Measurements from ENCODE around the gene TMEM114. TPM values are rescaled to one million over a fixed set of nuclear protein-coding genes. Genes with fewer than 3 reads are reported as not detected.

TMEM114 gene
- total and polyA plus RNA-seq, 2 experiments from 2014 or later, result not detected

- WGBS, 2 experiments (ENCODE audit: low coverage in 1 of 2, low lambda C conversion rate in 2 of 2, missing lambda C conversion rate in 2 of 2), result 6 to 12% methylated on average over 11 of the region's 11 CpGs
- H3K4me2 ChIP-seq (ENCODE audit: unreplicated experiment), result no peak overlapping the region
- H3K4me1 ChIP-seq (ENCODE audit: insufficient read depth), result no peaks in the 10 kb centered on the region
- H3K4me3 ChIP-seq, result no peak overlapping the region
- no peaks in the 10 kb centered on the region for H3F3A ChIP-seq (ENCODE audit: insufficient read depth)
- no peak overlapping the region for H2AFZ ChIP-seq
- H3K36me3 ChIP-seq (ENCODE audit: low read depth), result no peaks in the 10 kb centered on the region
- H3K9me2 ChIP-seq (ENCODE audit: insufficient read depth), result no peaks in the 10 kb centered on the region
- H3K79me2 ChIP-seq (ENCODE audit: insufficient read depth), result no peaks in the 10 kb centered on the region
- DNase-seq, result no peak
- no peaks in the 10 kb centered on the region for H4K20me1 ChIP-seq (ENCODE audit: insufficient read depth)
- peaks cover 34% of the 10 kb centered on the region for H3K27me3 ChIP-seq (replicated peaks; ENCODE audit: insufficient read depth)
- TF ChIP-seq EZH2phosphoT487 (IDR thresholded peaks at IDR 0.05; ENCODE audit: insufficient read depth, low read depth) (no peak), EZH2 (IDR thresholded peaks at IDR 0.05; ENCODE audit: insufficient read depth, poor library complexity, severe bottlenecking) (no peak)
- H3K9ac ChIP-seq, result no peak overlapping the region
- in situ Hi-C loops (cut with MboI), result loop anchor here (25.0 kb wide), 1 partner anchor 1635 kb away; the partner anchor contains the start of gene GRIN2A
- no peak overlapping the region for H3K27ac ChIP-seq
- H3K9me3 ChIP-seq (ENCODE audit: low read depth), result no peaks in the 10 kb centered on the region
These were observed 37.7 kb downstream of the TMEM114 start for GRCh38 chr16:8552487-8553221.

GRCh38 chr16:8551388-8552332 is 38.7 kb downstream of the TMEM114 start:
- in situ Hi-C loops (cut with MboI), result loop anchor here (25.0 kb wide), 1 partner anchor 1636 kb away; the partner anchor contains the start of gene GRIN2A
- no peaks in the 10 kb centered on the region for H3K4me1 ChIP-seq (ENCODE audit: insufficient read depth)
- H4K20me1 ChIP-seq (ENCODE audit: insufficient read depth), result no peaks in the 10 kb centered on the region
- no peaks in the 10 kb centered on the region for H3K9me2 ChIP-seq (ENCODE audit: insufficient read depth)
- H3K27me3 ChIP-seq (replicated peaks; ENCODE audit: insufficient read depth), result peaks cover 34% of the 10 kb centered on the region
- no peaks in the 10 kb centered on the region for H3F3A ChIP-seq (ENCODE audit: insufficient read depth)
- no peak overlapping the region for H3K9ac ChIP-seq
- no peaks in the 10 kb centered on the region for H3K36me3 ChIP-seq (ENCODE audit: low read depth)
- TF ChIP-seq EZH2 (IDR thresholded peaks at IDR 0.05; ENCODE audit: insufficient read depth, poor library complexity, severe bottlenecking), result no peak
- no peak for TF ChIP-seq EZH2phosphoT487 (IDR thresholded peaks at IDR 0.05; ENCODE audit: insufficient read depth, low read depth)
- 19 to 22% methylated on average over 3 of the region's 3 CpGs for WGBS, 2 experiments (ENCODE audit: low coverage in 1 of 2, low lambda C conversion rate in 2 of 2, missing lambda C conversion rate in 2 of 2)
- no peak for DNase-seq
- H3K79me2 ChIP-seq (ENCODE audit: insufficient read depth), result no peaks in the 10 kb centered on the region
- no peak overlapping the region for H3K4me2 ChIP-seq (ENCODE audit: unreplicated experiment)
- no peak overlapping the region for H3K27ac ChIP-seq
- no peaks in the 10 kb centered on the region for H3K9me3 ChIP-seq (ENCODE audit: low read depth)
- H3K4me3 ChIP-seq, result no peak overlapping the region
- no peak overlapping the region for H2AFZ ChIP-seq

GRCh38 chr16:8550728-8551387 is 39.5 kb downstream of the TMEM114 start:
- no peak for DNase-seq
- no peaks in the 10 kb centered on the region for H3K36me3 ChIP-seq (ENCODE audit: low read depth)
- in situ Hi-C loops (cut with MboI), result loop anchor here (25.0 kb wide), 1 partner anchor 1636 kb away; the partner anchor contains the start of gene GRIN2A

More at GRCh38 chr16:8550728-8551387, 39.5 kb downstream of the TMEM114 start:
- Histone ChIP-seq H3K79me2 (ENCODE audit: insufficient read depth) (no peaks in the 10 kb centered on the region), H4K20me1 (ENCODE audit: insufficient read depth) (no peaks in the 10 kb centered on the region), H3K4me1 (ENCODE audit: insufficient read depth) (no peaks in the 10 kb centered on the region), H3K4me2 (ENCODE audit: unreplicated experiment) (no peak overlapping the region), H3K27me3 (replicated peaks; ENCODE audit: insufficient read depth) (peaks cover 29% of the 10 kb centered on the region), H3K9ac (no peak overlapping the region), H3K9me2 (ENCODE audit: insufficient read depth) (no peaks in the 10 kb centered on the region), H3K9me3 (ENCODE audit: low read depth) (no peaks in the 10 kb centered on the region), H3K27ac (no peak overlapping the region), H3K4me3 (no peak overlapping the region), H3F3A (ENCODE audit: insufficient read depth) (no peaks in the 10 kb centered on the region), H2AFZ (no peak overlapping the region)
- WGBS, 2 experiments (ENCODE audit: low coverage in 1 of 2, low lambda C conversion rate in 2 of 2, missing lambda C conversion rate in 2 of 2), result 29 to 32% methylated on average over 8 to 9 of the region's 9 CpGs
- TF ChIP-seq EZH2phosphoT487 (IDR thresholded peaks at IDR 0.05; ENCODE audit: insufficient read depth, low read depth) (no peak), EZH2 (IDR thresholded peaks at IDR 0.05; ENCODE audit: insufficient read depth, poor library complexity, severe bottlenecking) (no peak)
